Left colon (tissue), 2 donors: ENCODE measurements around the gene PPP2R2B. TPM values are rescaled to one million over a fixed set of nuclear protein-coding genes. Genes with fewer than 3 reads are reported as not detected.

ENCODE experiments used
- ATAC-seq: fragments of 200-7000 bp; cut with Tn5 transposase; one replicate; pipeline ENCODE4 v1.9.1; 2020; ENCODE audit warnings: mild to moderate bottlenecking, moderate library complexity
- DNase-seq, 2 donors: peaks; one replicate each; pipeline ENCODE4 v3.0.0-alpha.2; 2020
- intact Hi-C, 2 donors: fragments of 100-400 bp; cut with DNase I in 1 of 2; cut with micrococcal nuclease in 1 of 2; formaldehyde crosslinking; loops; one replicate each; pipeline versions ENCODE4 v1.11.2 to v1.14.0; 2022; cut with DNase I, micrococcal nuclease
- total RNA-seq, 2 donors: library from RNA; stranded (reverse); fragmentation: NEBNext Ultra II Directional; extraction: Animal tissue kit (Norgen Biotek cat#: 25700); gene quantifications; one replicate each; pipeline ENCODE4 v1.2.1, GENCODE V29; 2021
- donor health status: DM: no; HTN: no; CAD: no.
- donor health status: DM: yes; HTN: yes; CAD: no.

Gene PPP2R2B
- total RNA-seq, 2 donors from 2014 or later, result 1.1 to 1.7 TPM

- intact Hi-C loops, result no loop called here
- DNase-seq (no peak), ATAC-seq (no peak)
These were observed 82.4 kb downstream of the PPP2R2B start for GRCh38 chr5:146796144-146796543.

- no peak for DNase-seq
- intact Hi-C loops, result no loop called here
- no peak for ATAC-seq
These were observed 84.1 kb downstream of the PPP2R2B start for GRCh38 chr5:146794326-146795029.

- ATAC-seq, result no peak
- intact Hi-C loops, result no loop called here
- DNase-seq, result no peak
These were observed 84.8 kb downstream of the PPP2R2B start for GRCh38 chr5:146793709-146794108.

- DNase-seq (no peak), ATAC-seq (no peak)
- intact Hi-C loops, result no loop called here
These were observed 87.1 kb downstream of the PPP2R2B start for GRCh38 chr5:146791471-146791870.

GRCh38 chr5:146789712-146790653 lies 88.6 kb downstream of the PPP2R2B start:
- intact Hi-C loops, result no loop called here
- no peak for ATAC-seq
- DNase-seq, result no peak

- intact Hi-C loops, result no loop called here
- no peak for ATAC-seq
These were observed 89.7 kb downstream of the PPP2R2B start for GRCh38 chr5:146788898-146789297.

GRCh38 chr5:146785065-146785464 lies 93.5 kb downstream of the PPP2R2B start:
- DNase-seq (peak in 1 of 2 donors; percentile 3), ATAC-seq (no peak)
- intact Hi-C loops, result no loop called here

More at GRCh38 chr5:146788898-146789297, 89.7 kb downstream of the PPP2R2B start:
- DNase-seq, result no peak

GRCh38 chr5:146781157-146781556 lies 97.4 kb downstream of the PPP2R2B start:
- DNase-seq (no peak), ATAC-seq (no peak)
- intact Hi-C loops, result no loop called here

GRCh38 chr5:146779211-146779869 lies 99.2 kb downstream of the PPP2R2B start:
- intact Hi-C loops, result no loop called here
- ATAC-seq (no peak), DNase-seq (no peak)

- DNase-seq (no peak), ATAC-seq (no peak)
- intact Hi-C loops, result no loop called here
These were observed 99.8 kb downstream of the PPP2R2B start for GRCh38 chr5:146778795-146779194.

- DNase-seq (no peak), ATAC-seq (no peak)
- intact Hi-C loops, result no loop called here
These were observed 100.3 kb downstream of the PPP2R2B start for GRCh38 chr5:146778261-146778660.

- DNase-seq (no peak), ATAC-seq (no peak)
- intact Hi-C loops, result no loop called here
These were observed 105.6 kb downstream of the PPP2R2B start for GRCh38 chr5:146772881-146773466.

- ATAC-seq (no peak), DNase-seq (no peak)
- intact Hi-C loops, result no loop called here
These were observed 107.6 kb downstream of the PPP2R2B start for GRCh38 chr5:146770980-146771379.

GRCh38 chr5:146770546-146770945 lies 108.0 kb downstream of the PPP2R2B start:
- intact Hi-C loops, result no loop called here
- DNase-seq, result no peak
- no peak for ATAC-seq

- intact Hi-C loops, result no loop called here
- ATAC-seq (no peak), DNase-seq (no peak)
These were observed 111.0 kb downstream of the PPP2R2B start for GRCh38 chr5:146767534-146767933.

GRCh38 chr5:146766013-146766412 lies 112.5 kb downstream of the PPP2R2B start:
- DNase-seq (no peak), ATAC-seq (no peak)
- intact Hi-C loops, result no loop called here

GRCh38 chr5:146765089-146765832 lies 113.3 kb downstream of the PPP2R2B start:
- no peak for DNase-seq
- no peak for ATAC-seq
- intact Hi-C loops, result no loop called here

GRCh38 chr5:146762830-146763229 lies 115.7 kb downstream of the PPP2R2B start:
- intact Hi-C loops, result no loop called here
- ATAC-seq (no peak), DNase-seq (no peak)

- no peak for ATAC-seq
- intact Hi-C loops, result no loop called here
- DNase-seq, result no peak
These were observed 116.7 kb downstream of the PPP2R2B start for GRCh38 chr5:146761811-146762210.
